Activated naive CD4-positive, alpha-beta T cell treated with anti-CD3 and anti-CD28 coated beads, Interleukin-2, amount 10 ng/mL, durations not matched to agents 7 days and 5 days (primary cell): Measurements from ENCODE around the gene HHATL.

Experiments used
- CTCF ChIA-PET: fragments of 350-600 bp; sonication (Branson Sonifier 250); formaldehyde crosslinking; loops from one replicate; lab custom pipeline; 2021; ENCODE audit warnings: antibody characterized with exemption; lab: Charles Lee
- DNase-seq: peaks from one replicate; pipeline ENCODE4 v3.0.0-alpha.2; 2020
- H3K27ac Mint-ChIP-seq: one replicate; pipeline ENCODE4 v1.8.0; 2021; ENCODE audit warnings: mild to moderate bottlenecking, moderate library complexity, mixed read lengths
- H3K27me3 Mint-ChIP-seq: one replicate; pipeline ENCODE4 v1.8.0; 2021; ENCODE audit warnings: mild to moderate bottlenecking, mixed read lengths
- H3K36me3 Mint-ChIP-seq: one replicate; pipeline ENCODE4 v1.8.0; 2021; ENCODE audit warnings: mixed read lengths
- H3K4me1 Mint-ChIP-seq: one replicate; pipeline ENCODE4 v1.8.0; 2021; ENCODE audit warnings: mixed read lengths
- H3K4me3 Mint-ChIP-seq: one replicate; pipeline ENCODE4 v1.8.0; 2021; ENCODE audit warnings: mild to moderate bottlenecking, moderate library complexity, mixed read lengths
- H3K9me3 Mint-ChIP-seq: one replicate; pipeline ENCODE4 v1.8.0; 2021; ENCODE audit warnings: mixed read lengths

The HHATL gene, protein sequence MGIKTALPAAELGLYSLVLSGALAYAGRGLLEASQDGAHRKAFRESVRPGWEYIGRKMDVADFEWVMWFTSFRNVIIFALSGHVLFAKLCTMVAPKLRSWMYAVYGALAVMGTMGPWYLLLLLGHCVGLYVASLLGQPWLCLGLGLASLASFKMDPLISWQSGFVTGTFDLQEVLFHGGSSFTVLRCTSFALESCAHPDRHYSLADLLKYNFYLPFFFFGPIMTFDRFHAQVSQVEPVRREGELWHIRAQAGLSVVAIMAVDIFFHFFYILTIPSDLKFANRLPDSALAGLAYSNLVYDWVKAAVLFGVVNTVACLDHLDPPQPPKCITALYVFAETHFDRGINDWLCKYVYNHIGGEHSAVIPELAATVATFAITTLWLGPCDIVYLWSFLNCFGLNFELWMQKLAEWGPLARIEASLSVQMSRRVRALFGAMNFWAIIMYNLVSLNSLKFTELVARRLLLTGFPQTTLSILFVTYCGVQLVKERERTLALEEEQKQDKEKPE

DNA sequence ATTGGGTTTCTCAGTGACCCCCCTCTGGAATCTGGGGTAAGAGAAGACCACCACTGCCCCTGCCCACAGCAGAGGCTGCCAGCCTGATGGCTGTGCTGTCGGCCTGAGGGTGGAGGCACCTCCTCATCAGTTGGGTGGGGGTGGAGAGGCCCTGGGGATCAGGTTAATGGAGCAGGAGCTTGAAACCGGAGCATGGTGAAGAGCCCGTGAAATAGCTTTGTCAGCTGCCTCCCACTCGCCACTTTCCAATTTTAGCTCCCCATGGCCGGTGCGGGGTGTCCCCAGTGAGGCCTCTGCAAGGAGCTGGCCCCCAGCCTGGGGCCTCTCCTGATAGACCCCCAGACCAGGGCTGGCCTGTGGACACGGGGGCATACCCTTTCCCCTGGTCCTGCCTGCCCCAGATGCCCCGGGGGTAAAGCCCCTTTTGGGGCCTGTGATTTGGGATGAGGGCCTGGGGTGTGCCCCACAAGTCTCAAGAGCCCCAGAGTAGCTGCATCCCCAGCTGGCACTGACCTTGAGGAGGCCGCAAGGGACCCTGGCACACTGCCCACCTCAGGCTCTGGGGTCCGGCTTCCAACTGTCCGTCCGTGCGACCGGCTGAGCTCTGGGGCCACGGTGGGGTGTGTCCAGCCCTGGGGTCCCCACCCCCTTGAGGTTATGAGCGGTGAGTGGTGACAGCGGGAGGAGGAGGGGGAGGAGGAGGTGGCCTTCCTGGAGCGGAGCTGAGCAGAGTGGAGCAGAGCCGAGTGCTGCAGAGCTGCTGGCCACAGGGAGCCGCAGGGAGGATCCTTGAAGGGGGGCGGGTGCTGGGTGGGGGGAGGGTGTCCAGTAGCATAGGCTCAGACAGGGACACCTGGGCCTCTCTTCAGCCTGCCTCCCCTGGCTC, at the start of gene HHATL:
Gene HHATL (minus strand): TSS at position 733 of the 886 bp plus-strand sequence. CDS start 1,972 bp downstream, outside the sequence.
- H3K36me3 Mint-ChIP-seq: no peaks in the 10 kb centered on the region
- no peak within 1 kb of the TSS for H3K4me3 Mint-ChIP-seq
- no peak within 1 kb of the TSS for H3K27ac Mint-ChIP-seq
- CTCF ChIA-PET: no interaction called here
- H3K27me3 Mint-ChIP-seq: peaks cover 14% of the 10 kb centered on the region
- no peaks in the 10 kb centered on the region for H3K9me3 Mint-ChIP-seq
- DNase-seq: peak; percentile 10
- H3K4me1 Mint-ChIP-seq: peaks cover 10% of the 10 kb centered on the region

DNA sequence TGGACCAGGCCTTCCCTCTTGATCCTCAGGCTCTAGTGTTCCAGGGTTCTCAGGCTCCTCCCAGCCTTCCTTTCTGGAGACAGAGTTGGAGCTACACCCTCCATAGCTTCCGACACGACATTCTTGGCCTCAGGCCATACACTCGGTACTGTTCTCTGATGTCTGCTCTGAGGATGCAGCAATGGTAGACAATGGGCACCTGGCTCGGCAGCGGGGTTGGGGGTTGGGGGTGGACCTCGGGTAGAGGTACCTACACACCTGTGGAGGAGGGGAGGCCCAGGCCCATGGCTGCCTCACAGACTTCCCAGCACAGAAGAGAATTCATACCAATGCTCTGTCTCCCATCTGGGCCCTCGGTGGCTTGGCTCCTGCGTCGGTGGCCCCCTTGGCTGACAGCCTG, 49.0 kb upstream of the HHATL start:
- no peak overlapping the region for H3K4me3 Mint-ChIP-seq
- no peaks in the 10 kb centered on the region for H3K36me3 Mint-ChIP-seq
- peaks cover 40% of the 10 kb centered on the region for H3K4me1 Mint-ChIP-seq
- no peak for DNase-seq
- CTCF ChIA-PET: interaction anchor here (1.0 to 2.3 kb wide), 6 partner anchors 11 to 250 kb away, joined by 4 to 5 read pairs (median 4); no protein-coding TSS in a partner anchor
- no peak overlapping the region for H3K27ac Mint-ChIP-seq
- no peaks in the 10 kb centered on the region for H3K9me3 Mint-ChIP-seq
- peaks cover 13% of the 10 kb centered on the region for H3K27me3 Mint-ChIP-seq

GRCh38 chr3:42750834-42751233, 48.2 kb upstream of the HHATL start:
- H3K4me1 Mint-ChIP-seq: peaks cover 48% of the 10 kb centered on the region
- no peak overlapping the region for H3K4me3 Mint-ChIP-seq
- no peak overlapping the region for H3K27ac Mint-ChIP-seq
- no peak for DNase-seq
- peaks cover 12% of the 10 kb centered on the region for H3K27me3 Mint-ChIP-seq
- H3K36me3 Mint-ChIP-seq: no peaks in the 10 kb centered on the region
- H3K9me3 Mint-ChIP-seq: no peaks in the 10 kb centered on the region
- CTCF ChIA-PET: interaction anchor here (0.8 to 2.3 kb wide), 7 partner anchors 11 to 249 kb away, joined by 3 to 5 read pairs (median 4); no protein-coding TSS in a partner anchor

- CTCF ChIA-PET: interaction anchor here (0.7 to 2.3 kb wide), 7 partner anchors 10 to 203 kb away, joined by 3 to 4 read pairs (median 3); no protein-coding TSS in a partner anchor
- Mint-ChIP-seq H3K36me3 (no peaks in the 10 kb centered on the region), H3K4me3 (no peak overlapping the region), H3K4me1 (peaks cover 46% of the 10 kb centered on the region), H3K9me3 (no peaks in the 10 kb centered on the region), H3K27me3 (peaks cover 8% of the 10 kb centered on the region), H3K27ac (no peak overlapping the region)
- no peak for DNase-seq
These were observed 47.2 kb upstream of the HHATL start for GRCh38 chr3:42749753-42750231.

DNA sequence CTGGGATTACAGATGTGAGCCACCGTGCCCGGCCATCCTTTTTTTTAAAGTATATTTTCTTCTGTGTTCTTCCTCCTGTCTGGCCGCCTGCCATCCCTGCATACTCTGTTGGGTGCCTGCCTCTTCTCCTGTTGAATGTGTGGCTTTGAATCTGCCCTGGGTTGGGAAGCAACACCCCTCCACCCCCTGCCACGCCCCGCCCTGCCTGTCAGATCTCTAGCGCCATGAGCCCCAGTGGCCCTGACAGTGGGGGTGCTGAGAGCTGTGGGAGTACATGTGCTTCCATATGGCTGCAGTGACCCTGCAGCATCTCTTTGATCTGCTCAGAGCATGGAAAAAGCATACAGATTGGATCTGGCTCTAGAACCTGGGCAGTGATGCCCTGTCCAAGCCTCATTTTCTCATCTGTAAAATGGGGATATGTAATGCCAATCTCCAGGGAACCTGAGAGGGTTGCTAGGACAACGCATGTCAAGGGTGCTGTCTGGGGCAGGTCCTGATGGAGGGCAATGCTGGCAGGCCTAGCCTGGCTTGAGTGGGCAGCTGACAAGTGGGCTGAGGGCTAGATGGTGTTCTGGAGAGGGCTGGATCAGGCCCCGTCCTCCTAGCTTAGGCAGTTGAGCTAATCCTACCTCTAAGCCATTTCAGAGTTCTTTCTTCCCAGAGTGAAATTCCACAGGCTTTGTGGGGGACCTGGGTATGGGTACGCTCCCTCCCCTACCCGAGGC, 46.6 kb upstream of the HHATL start:
- Mint-ChIP-seq H3K9me3 (no peaks in the 10 kb centered on the region), H3K4me1 (peaks cover 49% of the 10 kb centered on the region), H3K4me3 (no peak overlapping the region), H3K27me3 (peaks cover 7% of the 10 kb centered on the region), H3K36me3 (no peaks in the 10 kb centered on the region), H3K27ac (no peak overlapping the region)
- CTCF ChIA-PET: interaction anchor here (1.3 to 1.9 kb wide), 3 partner anchors 14 to 202 kb away, joined by 3 to 4 read pairs (median 3); no protein-coding TSS in a partner anchor
- no peak for DNase-seq

DNA sequence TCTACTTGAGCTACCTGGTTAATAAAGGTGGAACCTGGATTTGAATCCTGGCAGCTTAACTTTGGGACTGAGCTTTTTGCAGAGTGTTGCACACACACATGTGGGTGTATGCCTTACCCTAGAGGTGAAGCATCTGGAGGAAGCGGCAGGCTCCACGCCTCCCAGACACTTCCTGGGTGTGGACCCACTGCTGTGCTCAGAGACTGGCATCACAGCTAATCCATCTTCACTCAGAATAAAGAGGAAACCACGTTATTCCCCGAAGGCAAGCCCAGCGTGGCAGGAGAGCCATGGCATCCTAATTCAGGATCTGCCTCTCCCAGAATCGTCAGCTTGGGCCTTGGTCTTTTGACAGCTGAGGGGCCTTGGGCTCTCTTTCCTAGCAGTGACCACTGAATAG, 45.0 kb upstream of the HHATL start:
- H3K36me3 Mint-ChIP-seq: no peaks in the 10 kb centered on the region
- DNase-seq: peak; percentile 74
- H3K4me1 Mint-ChIP-seq: peaks cover 53% of the 10 kb centered on the region
- peak overlapping the region; percentile 26 for H3K4me3 Mint-ChIP-seq
- peak overlapping the region; percentile 80 for H3K27ac Mint-ChIP-seq
- H3K27me3 Mint-ChIP-seq: peaks cover 5% of the 10 kb centered on the region
- H3K9me3 Mint-ChIP-seq: no peaks in the 10 kb centered on the region
- CTCF ChIA-PET: interaction anchor here (1.0 to 4.7 kb wide), 5 partner anchors 9 to 500 kb away, joined by 3 to 36 read pairs (median 4); partner anchors contain the start of gene SEC22C

DNA sequence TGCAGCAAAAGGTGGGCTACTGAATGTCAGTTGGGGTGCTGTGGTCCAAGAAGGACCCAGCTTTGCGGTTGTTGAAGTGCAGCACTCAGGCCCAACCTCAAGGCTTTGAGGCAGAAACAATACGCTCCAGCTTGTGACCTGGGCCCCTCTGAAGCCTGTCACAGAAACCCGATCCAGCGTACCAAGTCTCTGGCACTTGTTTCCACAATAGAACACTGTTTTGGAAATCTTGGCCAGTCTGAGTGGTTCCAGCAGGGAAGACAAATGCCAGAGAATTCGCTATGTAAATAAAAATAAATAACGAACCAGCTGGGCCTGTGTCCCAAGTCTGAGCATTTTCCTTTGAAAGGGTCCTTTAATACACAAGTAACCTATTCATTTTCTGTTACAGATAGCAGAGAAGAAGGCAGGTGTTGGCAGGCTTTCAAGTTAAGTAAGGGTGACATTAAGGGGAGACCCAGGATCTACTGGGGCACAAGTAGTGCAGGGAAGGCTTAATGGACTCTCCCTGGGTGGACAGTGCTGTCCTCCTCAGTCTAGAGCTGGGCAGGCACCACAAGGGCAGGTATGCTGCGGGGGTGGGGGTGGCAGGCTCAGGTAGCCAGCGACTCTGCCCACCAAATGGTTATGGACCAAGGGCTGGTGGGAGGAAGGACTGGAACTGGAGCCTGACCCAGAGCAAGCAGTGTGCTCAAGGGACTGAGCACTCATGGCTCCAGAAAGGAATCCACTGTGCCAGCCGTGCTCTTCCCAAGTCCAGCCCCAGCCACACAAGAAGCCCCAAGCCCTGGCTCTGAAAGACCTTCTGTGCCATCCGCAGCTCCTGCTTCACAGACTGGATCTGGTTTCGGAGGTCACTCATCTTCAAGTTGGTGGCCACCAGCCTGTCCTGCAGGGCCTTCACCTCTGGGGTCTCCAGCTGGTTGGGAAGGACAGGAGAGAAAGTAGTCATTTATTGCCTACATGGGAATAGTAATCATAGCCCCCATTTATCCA, 44.2 kb upstream of the HHATL start:
- DNase-seq: no peak
- Mint-ChIP-seq H3K9me3 (no peaks in the 10 kb centered on the region), H3K36me3 (no peaks in the 10 kb centered on the region), H3K4me1 (peaks cover 53% of the 10 kb centered on the region), H3K27ac (peak overlapping the region; percentile 80), H3K27me3 (peaks cover 5% of the 10 kb centered on the region), H3K4me3 (no peak overlapping the region)
- CTCF ChIA-PET: interaction anchor here (0.7 to 4.7 kb wide), 13 partner anchors 9 to 245 kb away, joined by 3 to 36 read pairs (median 5); partner anchors contain the start of genes SEC22C and VIPR1

DNA sequence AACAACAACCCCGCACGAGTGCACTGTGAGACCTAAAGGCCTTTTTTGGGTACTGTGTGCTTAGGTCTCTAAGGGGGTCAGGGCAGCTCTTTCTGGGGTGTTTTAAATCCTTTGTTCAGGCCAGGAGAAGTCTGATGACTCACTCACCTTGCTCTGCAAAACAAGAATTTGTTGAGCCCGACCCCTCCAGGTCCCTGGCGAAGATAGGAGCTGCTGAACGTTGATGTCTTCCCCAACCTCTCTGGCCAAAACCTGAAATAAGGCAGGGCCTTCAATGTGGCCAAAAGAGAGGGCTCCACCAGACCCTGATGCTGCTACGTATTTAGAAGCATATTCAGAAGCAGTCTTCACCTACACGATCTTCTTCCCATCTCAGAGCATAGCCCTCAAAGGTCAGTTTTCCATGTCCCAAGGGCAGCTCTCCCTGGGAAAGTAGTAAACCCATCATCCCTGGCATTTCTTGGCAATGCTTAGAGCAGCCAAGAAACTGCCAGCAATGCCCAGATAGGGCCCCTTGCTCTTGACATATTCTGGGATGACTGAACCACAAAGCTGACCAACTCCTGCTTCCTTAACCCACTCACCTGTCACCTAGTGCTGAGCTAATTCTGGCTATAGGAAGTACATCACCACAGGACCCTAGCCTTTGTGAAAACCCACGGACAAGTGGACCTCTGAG, 43.3 kb upstream of the HHATL start:
- Mint-ChIP-seq H3K9me3 (no peaks in the 10 kb centered on the region), H3K27me3 (peaks cover 5% of the 10 kb centered on the region), H3K4me3 (no peak overlapping the region), H3K4me1 (peaks cover 53% of the 10 kb centered on the region), H3K27ac (no peak overlapping the region), H3K36me3 (no peaks in the 10 kb centered on the region)
- no peak for DNase-seq
- CTCF ChIA-PET: interaction anchor here (0.7 to 4.7 kb wide), 17 partner anchors 11 to 244 kb away, joined by 3 to 36 read pairs (median 6); partner anchors contain the start of genes SEC22C and VIPR1

- CTCF ChIA-PET: interaction anchor here (0.7 to 4.7 kb wide), 19 partner anchors 10 to 244 kb away, joined by 3 to 36 read pairs (median 5); partner anchors contain the start of genes SEC22C and VIPR1
- DNase-seq: no peak
- Mint-ChIP-seq H3K4me3 (no peak overlapping the region), H3K9me3 (no peaks in the 10 kb centered on the region), H3K27me3 (peaks cover 5% of the 10 kb centered on the region), H3K27ac (no peak overlapping the region), H3K36me3 (no peaks in the 10 kb centered on the region), H3K4me1 (peaks cover 53% of the 10 kb centered on the region)
These were observed 42.7 kb upstream of the HHATL start for GRCh38 chr3:42745291-42745745.

DNA sequence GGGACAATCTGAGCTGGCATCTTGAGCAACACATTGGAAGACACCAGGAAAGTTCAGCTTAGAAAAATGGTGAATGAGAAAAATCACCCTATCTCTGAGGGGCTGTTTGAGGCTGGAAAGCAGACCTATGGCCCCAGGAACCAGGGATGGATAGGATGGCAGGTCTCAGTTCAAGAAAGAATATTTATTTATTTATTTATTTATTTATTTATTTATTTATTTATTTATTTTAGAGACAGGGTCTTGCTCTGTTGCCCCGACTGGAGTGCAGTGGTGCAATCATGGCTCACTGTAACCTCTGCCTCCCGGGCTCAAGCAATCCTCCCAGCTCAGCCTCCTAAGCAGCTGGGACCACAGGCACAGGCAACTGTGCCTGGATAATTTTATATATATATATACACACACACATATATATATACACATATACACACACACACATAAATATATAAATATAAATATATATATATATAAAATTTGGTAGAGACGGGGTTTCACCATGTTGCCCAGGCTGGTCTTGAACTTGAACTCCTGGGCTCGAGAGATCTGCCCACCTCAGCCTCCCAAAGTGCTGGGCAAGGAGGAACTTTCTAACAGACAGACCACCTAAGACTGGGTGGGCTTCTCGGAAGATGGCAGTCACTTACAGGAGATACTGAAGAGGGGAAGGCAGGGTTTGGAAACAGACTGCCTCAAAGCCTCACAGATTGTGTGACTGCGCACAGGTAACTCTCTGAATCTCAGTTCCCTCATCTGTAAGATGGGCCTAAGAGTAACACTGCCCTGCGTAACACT, 40.8 kb upstream of the HHATL start:
- H3K27me3 Mint-ChIP-seq: peaks cover 14% of the 10 kb centered on the region
- H3K27ac Mint-ChIP-seq: no peak overlapping the region
- H3K4me3 Mint-ChIP-seq: no peak overlapping the region
- no peaks in the 10 kb centered on the region for H3K9me3 Mint-ChIP-seq
- peaks cover 36% of the 10 kb centered on the region for H3K4me1 Mint-ChIP-seq
- DNase-seq: no peak
- no peaks in the 10 kb centered on the region for H3K36me3 Mint-ChIP-seq
- CTCF ChIA-PET: interaction anchor here (0.5 to 4.7 kb wide), 20 partner anchors 9 to 496 kb away, joined by 3 to 36 read pairs (median 5); partner anchors contain the start of gene SEC22C

- peaks cover 14% of the 10 kb centered on the region for H3K27me3 Mint-ChIP-seq
These were observed 40.1 kb upstream of the HHATL start for GRCh38 chr3:42742688-42743087.

More at GRCh38 chr3:42742688-42743087, 40.1 kb upstream of the HHATL start:
- DNase-seq: no peak
- no peaks in the 10 kb centered on the region for H3K36me3 Mint-ChIP-seq
- no peaks in the 10 kb centered on the region for H3K9me3 Mint-ChIP-seq
- H3K4me1 Mint-ChIP-seq: peaks cover 29% of the 10 kb centered on the region
- H3K4me3 Mint-ChIP-seq: no peak overlapping the region
- CTCF ChIA-PET: interaction anchor here (0.5 to 3.3 kb wide), 8 partner anchors 13 to 496 kb away, joined by 3 to 22 read pairs (median 4); partner anchors contain the start of gene SEC22C
- no peak overlapping the region for H3K27ac Mint-ChIP-seq
